NCI-H2171 treated with DMSO at 0.1 percent for 48 hours (cell line): ENCODE results near the gene SYMPK.

Experiments
- DNase-seq: peaks from one replicate; lab custom pipeline; 2025; lab: John Stamatoyannopoulos, UW

The SYMPK gene

GRCh38 chr19:45825263-45825605 lies 37.7 kb downstream of the SYMPK start:
- DNase-seq = no peak

GRCh38 chr19:45824531-45825262 lies 38.2 kb downstream of the SYMPK start:
- no peak for DNase-seq

GRCh38 chr19:45824041-45824471 lies 38.9 kb downstream of the SYMPK start:
- DNase-seq = peak; percentile 85

GRCh38 chr19:45823182-45823581 lies 39.8 kb downstream of the SYMPK start:
- no peak for DNase-seq

GRCh38 chr19:45822716-45823115 lies 40.2 kb downstream of the SYMPK start:
- DNase-seq = peak; percentile 13

- DNase-seq = no peak
Measured at GRCh38 chr19:45821570-45821969, 41.4 kb downstream of the SYMPK start.

- DNase-seq = no peak
Measured at GRCh38 chr19:45821103-45821521, 41.8 kb downstream of the SYMPK start.

GRCh38 chr19:45820413-45821102 lies 42.4 kb downstream of the SYMPK start:
- no peak for DNase-seq

GRCh38 chr19:45819769-45820168 lies 43.2 kb downstream of the SYMPK start:
- no peak for DNase-seq

GRCh38 chr19:45817725-45818301 lies 45.1 kb downstream of the SYMPK start:
- no peak for DNase-seq

GRCh38 chr19:45817010-45817724 lies 45.8 kb downstream of the SYMPK start:
- peak; percentile 94 for DNase-seq

- no peak for DNase-seq
Measured at GRCh38 chr19:45816236-45817009, 46.5 kb downstream of the SYMPK start.

- DNase-seq = no peak
Measured at GRCh38 chr19:45815481-45816216, 47.3 kb downstream of the SYMPK start.

- no peak for DNase-seq
Measured at GRCh38 chr19:45814851-45815480, 48.0 kb downstream of the SYMPK start, which contains the start of gene RSPH6A. RSPH6A (minus strand) TSS chr19:45815308; CDS start chr19:45815176, 132 bp downstream.

GRCh38 chr19:45814166-45814780 lies 48.7 kb downstream of the SYMPK start:
- DNase-seq = no peak

- DNase-seq = no peak
Measured at GRCh38 chr19:45812297-45812696, 50.6 kb downstream of the SYMPK start.

- peak; percentile 97 for DNase-seq
Measured at GRCh38 chr19:45809643-45810159, 53.2 kb downstream of the SYMPK start.

GRCh38 chr19:45805719-45806118 lies 57.2 kb downstream of the SYMPK start:
- DNase-seq = no peak

- no peak for DNase-seq
Measured at GRCh38 chr19:45804959-45805230, 58.1 kb downstream of the SYMPK start.
